Caco-2 (cell line): ENCODE results near the gene SYTL2. TPM values are rescaled to one million over a fixed set of nuclear protein-coding genes. Genes with fewer than 3 reads are reported as not detected.
"Not testable (repeated sequence)": the region's sequence is repeated elsewhere in the genome, so short reads cannot be mapped to it uniquely, and the experiment has no call there.

ENCODE experiments used
- BruUV-seq: library from RNA; stranded (reverse); fragments of 400-500 nt; replicated peaks from 2 replicates; lab custom pipeline; 2021; lab: Mats Ljungman, UMichigan
- CTCF ChIA-PET: fragments of 300-600 bp; sonication (Branson Sonifier 250); formaldehyde crosslinking; loops from one replicate; lab custom pipeline; 2022; ENCODE audit warnings: antibody characterized with exemption; lab: Charles Lee
- POLR2A ChIA-PET: fragments of 300-600 bp; sonication (Branson Sonifier 250); formaldehyde crosslinking; loops from one replicate; lab custom pipeline; 2022; ENCODE audit warnings: antibody characterized with exemption; lab: Charles Lee
- DNase-seq, 2 experiments: peaks; one replicate each; pipeline versions ENCODE4 v3.0.0 to v3.0.0-alpha.2; 2020 to 2022
- H3K27me3 ChIP-seq: replicated peaks from 2 replicates; pipeline ENCODE4 v1.6.0; 2011; ENCODE audit warnings: low read length; ENCODE audit not compliant: control insufficient read depth, insufficient read depth
- H3K36me3 ChIP-seq: 2 replicates; pipeline ENCODE4 v1.5.1; 2011; ENCODE audit warnings: low read length; ENCODE audit not compliant: control insufficient read depth, insufficient read depth
- H3K4me1 ChIP-seq: fragments of 250-450 bp; sonication (Bioruptor Pico); 2 replicates; pipeline ENCODE4 v1.5.1; 2020; ENCODE audit warnings: mild to moderate bottlenecking
- H3K4me3 ChIP-seq: 2 replicates; pipeline ENCODE4 v1.5.1; 2011; ENCODE audit warnings: low read depth, mild to moderate bottlenecking, control low read depth, low read length
- H3K9me3 ChIP-seq: fragments of 250-450 bp; sonication (Bioruptor Pico); 2 replicates; pipeline ENCODE4 v1.5.1; 2020; ENCODE audit warnings: mild to moderate bottlenecking, moderate library complexity
- H3K27ac Mint-ChIP-seq: one replicate; pipeline ENCODE4 v1.8.0; 2022; ENCODE audit warnings: mixed read lengths; ENCODE audit not compliant: unreplicated experiment
- H3K27me3 Mint-ChIP-seq: one replicate; pipeline ENCODE4 v1.8.0; 2022; ENCODE audit warnings: mixed read lengths; ENCODE audit not compliant: insufficient read depth, unreplicated experiment
- H3K36me3 Mint-ChIP-seq: one replicate; pipeline ENCODE4 v1.8.0; 2022; ENCODE audit warnings: mild to moderate bottlenecking, mixed read lengths; ENCODE audit not compliant: insufficient read depth, unreplicated experiment
- H3K4me1 Mint-ChIP-seq: one replicate; pipeline ENCODE4 v1.8.0; 2022; ENCODE audit warnings: low read depth, mixed read lengths; ENCODE audit not compliant: unreplicated experiment
- H3K4me3 Mint-ChIP-seq: one replicate; pipeline ENCODE4 v1.8.0; 2022; ENCODE audit warnings: mild to moderate bottlenecking, moderate library complexity, mixed read lengths; ENCODE audit not compliant: unreplicated experiment
- H3K9me3 Mint-ChIP-seq: one replicate; pipeline ENCODE4 v1.8.0; 2022; ENCODE audit warnings: mixed read lengths; ENCODE audit not compliant: unreplicated experiment
- CTCF ChIP-seq, 2 experiments: fragments of 200-600 bp in 1 of 2; IDR thresholded peaks; 1 replicate in 1 of 2; 2 replicates in 1 of 2; pipeline versions ENCODE4 v1.5.1 to v1.8.0; 2011 to 2022; ENCODE audit warnings: antibody characterized with exemption in 1 of 2, control low read depth in 1 of 2, inconsistent platforms in 1 of 2, low read depth in 1 of 2, low read length in 1 of 2, mild to moderate bottlenecking in 1 of 2, moderate library complexity in 1 of 2; ENCODE audit not compliant: insufficient read depth in 1 of 2, severe bottlenecking in 1 of 2, unreplicated experiment in 1 of 2
- intact Hi-C: fragments of 100-400 bp; cut with micrococcal nuclease; formaldehyde crosslinking; loops from one replicate; pipeline ENCODE4 v1.10.0; 2022; ENCODE audit not compliant: unreplicated experiment
- total RNA-seq: library from RNA; stranded (reverse); gene quantifications from 2 replicates; pipeline ENCODE4 v1.2.3, GENCODE V29; 2022

SYTL2 gene
- total RNA-seq, 1 experiment from 2014 or later: 110 TPM

- Mint-ChIP-seq H3K27ac (no peak overlapping the region), H3K9me3 (no peaks in the 10 kb centered on the region), H3K4me1 (peaks cover 35% of the 10 kb centered on the region), H3K27me3 (no peaks in the 10 kb centered on the region), H3K36me3 (peaks cover 74% of the 10 kb centered on the region), H3K4me3 (no peak overlapping the region)
- no TSS peak for BruUV-seq
- no peak for TF ChIP-seq CTCF (IDR thresholded peaks at IDR 0.05; ENCODE audit: insufficient read depth in 1 of 2, low read depth in 1 of 2, low read length in 1 of 2, severe bottlenecking in 1 of 2, unreplicated experiment in 1 of 2)
- POLR2A ChIA-PET: no interaction called here
- Histone ChIP-seq H3K4me1 (peaks cover 9% of the 10 kb centered on the region; the same call in 1 of the 2 replicates), H3K4me3 (no peak overlapping the region), H3K36me3 (peaks cover 2% of the 10 kb centered on the region; the same call in 1 of the 2 replicates), H3K27me3 (no peaks in the 10 kb centered on the region), H3K9me3 (no peaks in the 10 kb centered on the region)
- no peak for DNase-seq
- CTCF ChIA-PET: no interaction called here
- intact Hi-C loops: no loop called here
Measured at GRCh38 chr11:85656777-85657176, 154.2 kb downstream of the SYTL2 start.

GRCh38 chr11:85654343-85654742 lies 156.6 kb downstream of the SYTL2 start:
- intact Hi-C loops, H3K4me3 Mint-ChIP-seq, BruUV-seq, H3K9me3 Mint-ChIP-seq, H3K9me3 ChIP-seq, H3K27me3 ChIP-seq, H3K36me3 ChIP-seq, DNase-seq, H3K27me3 Mint-ChIP-seq, H3K27ac Mint-ChIP-seq, H3K4me3 ChIP-seq: not testable (repeated sequence)
- peaks cover 21% of the 10 kb centered on the region for H3K4me1 ChIP-seq
- H3K4me1 Mint-ChIP-seq: peaks cover 26% of the 10 kb centered on the region
- ChIA-PET CTCF (interaction anchor here (0.5 kb wide), 1 partner anchor 38 kb away, joined by 3 read pairs; no protein-coding TSS in a partner anchor), POLR2A (interaction anchor here (0.6 kb wide), 2 partner anchors 9 to 10 kb away, joined by 3 to 4 read pairs; no protein-coding TSS in a partner anchor)
- H3K36me3 Mint-ChIP-seq: peaks cover 54% of the 10 kb centered on the region

- ChIA-PET CTCF (no interaction called here), POLR2A (interaction anchor here (0.8 kb wide), 1 partner anchor 18 kb away, joined by 4 read pairs; no protein-coding TSS in a partner anchor)
- peaks cover 32% of the 10 kb centered on the region for H3K4me1 Mint-ChIP-seq
- Histone ChIP-seq H3K4me3 (no peak overlapping the region), H3K27me3 (no peaks in the 10 kb centered on the region), H3K9me3 (no peaks in the 10 kb centered on the region), H3K4me1 (peaks cover 26% of the 10 kb centered on the region), H3K36me3 (peaks cover 2% of the 10 kb centered on the region; the same call in 1 of the 2 replicates)
- DNase-seq: no peak
- no peaks in the 10 kb centered on the region for H3K9me3 Mint-ChIP-seq
- no peaks in the 10 kb centered on the region for H3K27me3 Mint-ChIP-seq
- peaks cover 51% of the 10 kb centered on the region for H3K36me3 Mint-ChIP-seq
- no peak for TF ChIP-seq CTCF (IDR thresholded peaks at IDR 0.05; ENCODE audit: insufficient read depth in 1 of 2, low read depth in 1 of 2, low read length in 1 of 2, severe bottlenecking in 1 of 2, unreplicated experiment in 1 of 2)
- intact Hi-C loops: no loop called here
- no peak overlapping the region for H3K27ac Mint-ChIP-seq
- no TSS peak for BruUV-seq
- no peak overlapping the region for H3K4me3 Mint-ChIP-seq
Measured at GRCh38 chr11:85652786-85653447, 158.0 kb downstream of the SYTL2 start.
